D341Med (cell line): ENCODE measurements around the gene KLHL6.
"Not testable (repeated sequence)": the region's sequence is repeated elsewhere in the genome, so short reads cannot be mapped to it uniquely, and the experiment has no call there.

ENCODE experiments used
- DNase-seq: peaks from one replicate; pipeline ENCODE4 v3.0.0; 2012; ENCODE audit warnings: low spot score

Gene KLHL6

GRCh38 chr3:183555541-183556081 lies at the start of gene KLHL6:
KLHL6 (minus strand) TSS chr3:183555706; CDS start chr3:183555653, 53 bp downstream.
- no peak for DNase-seq

DNA sequence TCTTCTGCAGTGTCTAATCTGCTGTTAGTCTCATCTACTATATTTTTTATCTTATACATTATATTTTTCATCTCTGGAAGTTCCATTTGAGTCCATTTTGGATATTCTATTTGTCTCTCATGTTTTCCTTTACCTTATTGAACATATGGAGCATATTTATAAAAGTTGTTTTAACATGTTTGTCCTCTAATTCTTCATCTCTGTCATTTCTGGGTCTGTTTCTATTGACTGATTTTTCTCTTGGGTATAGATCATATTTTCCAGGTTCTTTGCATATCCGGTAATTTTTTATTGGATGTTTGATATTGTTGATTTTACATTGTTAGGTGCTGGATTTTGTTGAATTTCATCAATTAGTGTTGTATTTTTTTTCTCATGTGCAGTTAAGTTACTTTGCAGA lies 42.5 kb upstream of the KLHL6 start:
- no peak for DNase-seq

DNA sequence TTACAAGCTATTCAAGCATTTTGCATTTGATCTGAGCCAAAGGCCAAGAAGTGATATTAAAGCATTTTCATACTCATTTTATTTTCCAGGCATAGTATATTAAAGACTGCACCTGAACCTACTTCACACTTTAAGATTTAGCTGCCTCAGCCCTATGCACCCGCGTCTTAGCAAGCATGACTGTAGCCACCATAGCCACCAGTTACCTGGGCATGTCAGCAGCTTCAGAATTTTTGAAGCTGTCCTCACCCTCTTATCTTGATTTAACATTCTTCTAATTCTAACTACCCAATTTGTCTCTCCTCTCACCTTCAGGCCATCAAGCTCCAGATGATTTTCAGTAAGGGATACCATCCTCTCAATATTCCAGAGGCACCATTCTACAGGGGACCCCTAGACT lies 39.1 kb upstream of the KLHL6 start:
- no peak for DNase-seq

DNA sequence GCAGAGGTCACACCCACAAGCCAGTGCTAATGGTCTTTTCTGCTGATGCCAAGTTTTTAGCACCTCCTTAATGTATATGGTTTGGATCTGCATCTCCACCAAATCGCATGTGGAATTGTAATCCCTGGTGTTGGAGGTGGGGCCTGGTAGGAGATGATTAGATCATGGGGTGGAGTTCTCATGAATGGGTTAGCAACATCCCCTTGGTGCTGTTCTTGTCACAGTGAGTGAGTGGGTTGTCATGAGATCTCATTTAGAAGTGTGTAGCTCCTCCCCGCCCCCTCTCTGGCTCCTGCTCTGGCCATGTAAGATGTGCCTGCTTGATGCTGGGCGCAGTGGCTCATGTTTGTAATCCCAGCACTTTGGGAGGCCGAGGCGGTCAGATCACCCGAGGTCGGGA lies 37.3 kb upstream of the KLHL6 start:
- DNase-seq = no peak

DNA sequence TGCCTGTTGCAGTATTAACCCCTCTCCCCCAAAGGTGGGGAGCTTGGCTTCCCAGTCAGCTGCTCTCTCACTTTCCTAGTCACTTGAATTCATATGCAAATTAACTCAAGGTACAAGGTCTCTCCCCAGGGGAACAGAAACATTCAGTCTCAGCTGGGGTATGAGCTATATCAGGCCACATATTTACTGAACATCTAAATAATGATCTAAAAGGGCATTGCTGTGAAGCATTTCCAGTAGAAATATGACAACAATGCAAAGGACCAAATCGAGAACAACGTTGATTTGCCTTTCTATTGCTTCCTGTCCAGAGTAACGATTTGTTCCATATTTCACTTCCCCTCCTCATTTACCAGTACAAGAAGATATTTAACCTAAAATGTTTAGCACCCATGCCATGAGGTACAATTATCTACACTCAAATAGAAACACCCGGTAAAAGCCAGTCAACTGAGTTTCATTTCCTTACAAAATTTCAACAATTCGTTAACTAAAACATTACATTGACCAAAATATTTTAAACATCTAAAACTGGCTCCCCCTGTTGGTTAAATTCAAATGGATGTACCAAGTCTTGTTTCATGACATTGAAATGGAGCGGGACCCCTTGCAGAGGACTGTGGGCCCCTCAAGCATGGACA lies 36.5 kb upstream of the KLHL6 start:
- DNase-seq = no peak

DNA sequence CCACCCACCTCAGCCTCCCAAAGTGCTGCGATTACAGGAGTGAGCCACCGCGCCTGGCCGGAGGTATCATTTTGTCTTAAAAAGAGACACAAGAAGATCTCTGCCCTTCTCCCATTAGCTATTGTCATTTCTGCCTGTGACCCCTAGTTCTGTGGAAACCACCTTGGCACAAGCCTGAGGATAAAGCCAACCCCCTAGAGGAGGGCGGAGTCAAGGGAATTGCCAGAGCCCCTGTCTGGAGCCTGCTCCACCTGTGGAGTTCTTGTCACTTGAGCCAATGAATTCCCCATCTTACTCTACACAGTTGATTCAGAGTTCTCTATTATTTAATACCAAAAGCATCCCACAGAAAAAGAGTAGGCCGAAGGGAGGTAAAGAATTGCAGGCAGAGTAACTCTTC lies 34.9 kb upstream of the KLHL6 start:
- no peak for DNase-seq

GRCh38 chr3:183587336-183587735 lies 31.8 kb upstream of the KLHL6 start:
- no peak for DNase-seq

DNA sequence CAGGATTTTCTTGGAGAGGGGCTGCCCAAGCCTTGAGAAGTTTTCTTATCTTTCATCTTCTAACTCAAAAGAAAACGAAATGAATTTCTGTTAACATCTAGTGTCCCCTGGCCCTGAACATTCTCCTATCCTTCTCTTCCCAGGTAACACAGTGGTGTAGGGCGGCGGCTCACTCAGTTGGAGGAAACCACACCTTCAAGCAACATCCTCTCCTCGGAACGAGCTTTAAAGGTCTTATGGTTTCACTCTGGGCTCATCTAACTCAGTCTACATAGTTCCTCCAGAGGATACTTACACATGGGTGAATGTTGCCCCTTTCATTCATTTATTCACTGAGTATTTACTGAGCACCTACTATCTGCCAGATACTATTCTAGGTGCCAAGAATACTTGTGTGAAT lies 31.0 kb upstream of the KLHL6 start:
- DNase-seq = no peak

DNA sequence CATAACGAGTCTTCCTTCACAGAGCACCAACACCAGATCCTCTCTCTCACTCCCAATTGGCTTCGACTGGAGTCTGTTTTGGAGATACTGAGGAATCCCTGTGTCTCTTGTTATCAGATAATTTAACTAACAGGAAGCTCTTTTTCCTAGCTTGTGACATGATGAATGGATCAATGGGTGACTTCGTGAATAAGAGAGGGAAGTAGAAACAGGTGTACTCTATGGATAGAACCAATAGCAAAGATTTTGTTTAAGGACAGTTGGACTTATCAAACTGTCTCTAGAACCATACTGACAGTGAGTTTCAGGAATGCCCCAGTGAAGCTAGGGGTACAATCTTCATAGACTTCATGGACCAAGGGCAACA lies 29.4 kb upstream of the KLHL6 start:
- no peak for DNase-seq

- DNase-seq = no peak
Measured at GRCh38 chr3:183584246-183584913, 28.9 kb upstream of the KLHL6 start.

DNA sequence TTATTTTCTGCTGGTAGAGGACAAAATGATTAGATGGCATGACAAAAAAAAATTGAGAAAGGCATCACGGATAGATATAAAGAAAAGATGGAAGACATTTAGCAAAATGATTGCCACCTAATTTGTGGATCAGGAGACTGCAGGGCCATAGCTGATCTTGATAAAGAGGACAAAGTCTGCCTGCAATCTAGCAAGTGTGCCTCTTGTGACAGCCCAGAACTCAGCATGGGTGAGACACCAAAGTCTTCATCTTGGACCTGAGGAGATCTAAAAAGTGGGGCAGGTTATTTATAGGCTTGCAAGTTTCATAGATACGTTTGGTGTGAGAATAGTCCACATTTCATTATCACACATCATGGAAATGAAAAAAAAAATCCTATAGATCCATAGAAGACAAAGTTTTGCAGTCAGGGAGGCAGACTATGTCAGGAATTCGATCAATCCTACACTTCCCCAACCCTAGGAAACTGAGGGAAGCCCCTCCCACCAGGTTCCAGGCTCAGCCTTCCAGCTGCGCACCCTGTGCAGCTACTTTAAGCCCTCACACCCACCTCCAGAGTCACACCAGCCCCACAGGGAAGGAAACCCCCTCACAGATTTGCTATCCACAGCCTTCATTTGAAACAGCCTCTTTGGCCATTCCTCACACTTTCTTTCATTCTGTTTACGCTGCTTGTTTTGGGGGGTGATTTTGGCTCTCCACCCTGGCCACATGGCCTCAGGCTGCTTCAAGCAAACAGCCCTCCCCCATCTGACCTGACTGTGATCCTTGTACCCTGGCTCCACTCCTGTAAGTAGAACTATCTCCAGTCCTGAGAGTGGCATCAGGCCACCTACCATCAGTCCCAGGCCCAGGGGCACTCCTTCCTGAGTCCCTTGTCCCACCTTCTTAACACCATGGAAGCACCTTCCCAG lies 28.1 kb upstream of the KLHL6 start:
- no peak for DNase-seq

- DNase-seq = no peak
Measured at GRCh38 chr3:183582161-183582560, 26.7 kb upstream of the KLHL6 start.

GRCh38 chr3:183581496-183582155 lies 26.1 kb upstream of the KLHL6 start:
- DNase-seq = no peak

DNA sequence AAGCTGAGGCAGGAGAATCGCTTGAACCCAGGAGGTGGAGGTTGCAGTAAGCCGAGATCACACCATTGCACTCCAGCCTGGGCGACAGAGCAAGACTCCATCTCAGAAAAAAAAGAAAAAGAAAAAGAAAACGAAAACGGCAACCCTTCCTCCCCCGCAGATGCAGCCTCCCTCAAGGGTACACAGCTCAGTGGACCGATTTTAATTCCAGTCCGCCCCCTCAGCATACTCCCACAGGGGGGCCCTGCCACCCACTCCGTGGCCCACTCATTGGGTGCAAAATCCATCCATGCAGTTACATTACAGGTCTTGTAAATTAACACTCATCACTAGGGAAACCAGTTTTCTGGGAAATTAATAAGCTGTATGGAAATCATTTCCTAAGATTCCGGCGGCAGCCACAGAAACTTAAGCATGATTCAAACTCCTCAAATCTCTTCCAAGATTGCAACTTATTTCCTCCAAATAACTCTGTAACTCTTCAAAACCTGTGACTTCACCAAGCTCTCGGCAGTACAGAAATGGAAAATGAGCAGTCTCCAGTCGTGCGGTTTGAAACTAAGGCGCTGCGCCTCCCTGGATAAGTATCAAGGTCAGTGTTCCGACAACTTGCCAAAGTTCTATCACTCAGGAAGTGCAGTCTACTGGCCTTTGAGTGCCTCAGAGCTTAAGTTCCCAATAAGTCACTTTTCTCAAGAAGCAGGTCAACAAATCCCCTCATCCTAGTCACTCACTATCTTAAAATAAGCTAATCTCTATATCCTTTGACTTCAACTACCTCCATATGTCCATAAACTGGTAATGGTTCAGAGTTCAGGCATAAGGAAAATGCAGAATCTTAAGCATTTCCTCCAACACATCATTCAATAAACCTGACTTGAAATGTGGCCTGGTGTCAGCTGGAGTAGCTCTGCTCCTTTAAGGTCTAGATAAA lies 24.7 kb upstream of the KLHL6 start:
- no peak for DNase-seq

- DNase-seq = no peak
Measured at GRCh38 chr3:183578179-183578578, 22.7 kb upstream of the KLHL6 start.

DNA sequence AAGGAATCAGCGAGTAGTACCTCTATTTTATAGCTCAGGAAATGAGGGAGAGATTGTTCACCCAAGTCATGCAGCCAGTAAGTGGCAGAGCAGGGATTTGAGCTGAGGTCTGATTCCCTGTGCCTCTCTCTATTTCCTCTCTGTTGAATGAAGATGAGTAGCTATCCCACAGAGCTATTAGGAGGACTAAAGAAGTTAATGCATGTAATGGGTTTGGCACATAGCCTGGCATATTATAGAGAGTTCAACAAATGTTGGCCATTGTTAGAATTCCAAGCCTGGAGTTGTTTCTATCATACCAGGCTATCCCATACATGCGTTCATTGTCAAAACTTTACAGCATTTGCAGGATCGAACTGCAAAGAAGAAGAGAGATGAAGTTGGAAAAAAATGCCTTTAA lies 21.8 kb upstream of the KLHL6 start:
- no peak for DNase-seq

GRCh38 chr3:183576487-183577107 lies 21.1 kb upstream of the KLHL6 start:
- peak; percentile 82 for DNase-seq

DNA sequence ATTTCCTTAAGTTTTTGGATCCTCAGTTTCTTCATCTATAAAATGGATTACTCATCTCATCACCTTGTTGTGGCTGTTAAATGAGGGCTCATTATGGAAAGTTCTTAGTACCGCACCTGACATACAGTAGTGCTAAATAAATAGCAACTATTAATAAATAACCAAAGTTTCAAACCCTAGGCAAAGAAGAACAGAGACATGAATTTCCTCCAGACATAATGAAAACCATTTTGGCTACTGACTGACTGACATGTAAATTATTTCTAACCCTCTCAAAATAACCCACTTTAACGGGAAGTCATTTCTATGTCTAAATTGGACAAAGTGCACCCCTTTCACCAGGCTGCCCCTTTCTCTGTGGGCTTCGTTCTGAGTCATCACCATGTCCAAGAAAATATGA lies 17.4 kb upstream of the KLHL6 start:
- no peak for DNase-seq

DNA sequence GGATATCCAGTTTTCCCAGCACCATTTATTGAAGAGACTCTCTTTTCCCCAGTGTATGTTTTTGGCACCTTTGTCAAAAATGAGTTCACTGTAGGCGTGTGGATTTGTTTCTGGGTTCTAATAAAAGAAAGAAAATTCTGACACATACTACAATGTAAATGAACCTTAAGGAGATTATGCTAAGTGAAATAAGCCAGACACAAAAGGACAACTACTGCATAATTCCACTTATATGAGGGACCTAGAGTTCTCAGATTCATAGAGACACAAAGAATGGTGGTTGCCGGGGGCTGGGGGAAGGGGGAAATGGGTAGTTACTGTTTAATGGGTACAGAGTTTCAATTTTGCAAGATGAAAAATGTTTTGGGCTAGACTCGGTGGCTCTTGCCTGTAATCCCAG lies 14.7 kb upstream of the KLHL6 start:
- DNase-seq = not testable (repeated sequence)

DNA sequence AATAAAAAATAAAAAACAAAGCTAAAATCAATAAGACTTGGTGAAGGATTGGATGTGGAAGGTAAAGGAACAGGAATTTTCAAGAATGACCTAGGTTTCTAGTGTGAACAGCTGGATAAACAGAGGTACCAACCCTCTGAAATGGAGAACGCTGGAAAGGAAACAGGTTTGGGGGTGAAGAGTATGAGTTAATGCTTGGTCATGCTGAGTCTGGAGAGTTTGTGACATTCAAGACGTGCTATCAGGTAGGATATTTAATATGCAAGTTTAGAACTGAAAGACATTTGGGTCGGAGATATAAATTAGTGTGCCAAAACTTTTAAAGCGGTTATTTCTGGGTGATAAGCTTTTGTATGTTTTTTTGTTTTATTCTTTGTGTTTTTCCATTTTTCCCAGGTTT lies 11.4 kb upstream of the KLHL6 start:
- DNase-seq = no peak

DNA sequence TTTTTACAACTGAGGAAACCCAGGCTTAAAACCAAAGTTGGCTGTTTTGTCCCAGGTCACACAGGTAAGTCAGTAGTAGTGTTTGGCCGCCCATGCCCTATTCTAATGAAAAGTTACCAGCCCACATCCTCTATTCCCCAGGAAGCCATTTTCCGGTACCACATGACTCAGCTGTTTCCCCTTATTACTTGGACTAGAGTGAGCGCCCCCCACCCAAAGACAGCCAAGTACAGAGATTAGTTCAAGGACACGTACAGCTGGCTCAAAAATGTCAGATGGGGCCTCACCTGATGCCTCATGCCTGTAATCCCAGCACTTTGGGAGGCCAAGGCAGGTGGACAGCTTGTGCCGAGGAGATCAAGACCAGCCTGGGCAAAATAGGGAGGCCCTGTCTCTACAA lies 8.5 kb upstream of the KLHL6 start:
- no peak for DNase-seq
